ENCODE results near the gene TF.
"Not testable (repeated sequence)": the region's sequence is repeated elsewhere in the genome, so short reads cannot be mapped to it uniquely, and the experiment has no call there.

The TF gene
- total RNA-seq: 0 to 2.1 (median 0.13) reads per million in 18 experiments

DNA sequence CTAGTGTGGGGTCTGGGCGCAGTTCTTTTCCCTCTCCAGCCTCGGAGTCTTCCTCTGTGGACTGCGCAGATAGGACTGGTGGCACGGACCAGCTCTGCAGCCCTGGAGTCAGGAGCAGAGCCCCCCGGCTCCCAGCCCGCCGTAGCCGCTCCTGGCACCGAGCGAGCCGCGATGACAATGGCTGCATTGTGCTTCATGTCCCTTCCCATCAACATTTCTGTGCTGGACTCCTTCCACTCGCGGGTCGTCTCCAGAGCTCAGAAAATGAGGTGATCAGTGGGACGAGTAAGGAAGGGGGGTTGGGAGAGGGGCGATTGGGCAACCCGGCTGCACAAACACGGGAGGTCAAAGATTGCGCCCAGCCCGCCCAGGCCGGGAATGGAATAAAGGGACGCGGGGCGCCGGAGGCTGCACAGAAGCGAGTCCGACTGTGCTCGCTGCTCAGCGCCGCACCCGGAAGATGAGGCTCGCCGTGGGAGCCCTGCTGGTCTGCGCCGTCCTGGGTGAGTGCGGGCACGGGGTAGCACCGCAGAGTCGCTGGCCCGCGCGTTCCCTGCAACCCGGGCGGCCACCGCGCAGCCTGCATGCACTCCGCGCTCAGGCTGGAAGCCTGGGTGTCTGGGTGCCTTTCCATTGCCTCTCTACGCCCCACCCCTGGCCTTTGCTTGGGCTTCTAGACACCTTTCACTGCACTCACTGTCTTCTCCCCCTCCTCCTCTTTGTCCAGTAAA, at the start of gene TF:
Gene TF (plus strand): TSS at position 413 of the 731 bp plus-strand sequence. CDS start 48 bp downstream, at position 461.
- no peak for DNase-seq

DNA sequence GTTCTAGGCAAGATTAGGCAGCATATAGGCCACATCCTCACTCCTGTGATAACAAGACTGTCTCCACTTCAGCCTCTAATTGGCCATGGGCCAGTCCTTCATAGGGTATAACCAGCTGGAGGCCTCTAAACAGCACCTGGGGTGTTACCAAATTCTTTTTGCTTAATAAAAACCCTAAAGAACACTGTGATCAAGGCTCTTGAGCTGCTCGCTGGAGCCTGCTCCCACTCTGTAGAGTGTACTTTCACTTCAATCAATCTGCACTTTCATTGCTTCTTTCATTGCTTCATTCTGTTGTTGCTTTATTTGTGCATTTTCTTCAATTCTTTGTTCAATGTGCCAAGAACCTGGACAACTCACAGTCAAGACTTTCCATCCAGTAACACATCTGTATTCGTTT, 48.2 kb upstream of the TF start:
- no peak for DNase-seq

DNA sequence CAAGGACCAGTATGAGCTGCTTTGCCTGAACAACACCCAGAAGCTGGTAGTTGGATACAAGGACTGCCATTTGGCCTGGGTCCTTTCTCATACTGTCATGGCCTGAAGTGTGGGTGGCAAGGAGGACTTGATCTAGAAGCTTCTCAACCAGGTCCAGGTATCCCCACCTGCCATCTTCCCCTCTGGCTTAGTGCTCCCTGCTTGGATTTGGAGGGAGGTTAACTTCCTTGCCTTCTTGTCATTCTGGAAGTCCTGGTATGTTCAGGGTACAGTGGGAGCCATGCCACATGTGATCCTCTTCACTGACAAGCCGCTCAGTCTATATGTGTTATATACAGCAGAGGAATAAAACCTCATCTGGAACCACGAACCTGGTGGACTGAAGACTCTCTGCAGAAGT, 46.7 kb upstream of the TF start:
- DNase-seq: no peak

DNA sequence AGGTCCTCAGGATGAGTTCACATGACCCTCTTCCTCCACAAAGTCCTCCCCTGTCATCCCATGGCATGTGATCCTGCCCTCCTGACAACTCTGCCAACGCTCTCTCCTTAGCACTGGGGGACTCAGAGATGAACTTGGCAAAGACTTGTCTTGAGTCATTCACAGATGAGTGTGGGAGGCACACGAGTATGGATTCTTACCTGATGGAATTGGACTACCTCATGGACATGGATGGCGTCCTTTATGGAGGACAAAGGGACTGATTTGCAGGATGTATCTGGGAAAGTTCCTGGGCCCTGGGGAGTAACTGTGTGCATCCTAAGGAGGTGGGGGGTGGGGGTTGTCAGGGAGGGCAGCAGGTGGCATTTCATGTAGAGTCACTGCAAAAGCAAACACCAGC, 46.3 kb upstream of the TF start:
- no peak for DNase-seq

DNA sequence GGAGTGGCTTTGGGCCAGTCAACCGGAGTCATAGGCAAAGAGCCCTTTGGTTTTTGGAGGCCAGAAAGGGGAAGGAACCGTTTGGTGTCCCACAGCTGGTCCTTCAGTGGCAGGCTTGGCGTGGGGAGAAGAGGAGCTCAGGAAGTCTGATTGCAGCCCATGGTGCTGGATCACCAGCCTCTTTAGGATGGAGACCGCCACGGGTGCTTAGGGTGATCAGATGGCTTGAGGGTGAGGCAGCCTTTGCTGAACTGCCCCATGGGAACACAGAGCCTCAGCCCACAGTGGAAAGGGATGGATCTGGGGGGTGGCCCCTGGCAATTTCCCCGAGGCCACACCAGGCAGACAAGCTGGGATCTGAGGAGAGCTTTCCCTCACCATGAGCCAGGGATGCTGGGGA, 45.8 kb upstream of the TF start:
- DNase-seq: no peak

DNA sequence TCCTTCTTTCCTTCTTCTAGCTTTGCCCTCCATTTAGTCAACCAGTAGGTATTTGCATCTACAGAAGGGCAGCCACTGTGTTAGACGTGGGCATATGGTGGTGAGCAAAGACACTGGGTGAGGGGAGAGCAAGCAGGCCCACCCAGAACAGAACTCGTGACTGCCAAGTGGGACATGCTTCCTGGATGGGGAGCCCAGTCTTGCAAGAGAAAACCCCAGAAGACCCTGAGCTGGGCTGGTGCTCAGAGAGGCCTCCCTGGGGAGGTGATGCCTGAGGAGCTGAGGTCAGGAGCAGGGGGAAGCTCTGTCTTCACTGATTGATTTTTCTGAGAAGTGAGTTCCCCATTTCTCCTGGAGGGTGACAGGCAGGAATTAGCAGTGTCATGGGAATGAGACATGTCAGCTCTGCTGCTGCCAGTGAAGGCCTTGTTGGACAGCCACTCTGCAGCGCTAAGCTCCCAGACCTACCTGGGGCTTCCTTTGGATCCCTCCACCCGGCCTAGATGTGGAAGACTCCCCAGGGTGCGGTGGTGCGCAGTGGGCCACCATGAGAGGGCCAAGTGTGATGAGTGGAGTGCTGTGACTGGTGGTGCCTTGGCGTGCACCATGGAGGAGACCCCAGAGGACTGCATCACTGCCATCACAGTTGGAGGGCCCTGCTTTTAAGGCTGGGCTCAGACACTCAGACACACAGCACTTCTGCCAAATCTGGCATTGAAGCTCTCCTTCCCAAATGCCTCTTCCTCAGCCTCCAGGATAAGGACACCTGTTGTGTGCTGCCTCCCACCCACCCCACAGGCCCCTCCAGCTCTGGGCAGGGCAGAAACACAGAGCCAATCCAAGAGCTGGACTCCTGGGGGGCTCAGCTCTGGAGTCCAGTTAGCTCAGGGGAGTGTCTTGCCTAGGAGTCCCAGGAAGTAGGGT, 44.5 kb upstream of the TF start:
- no peak for DNase-seq

DNA sequence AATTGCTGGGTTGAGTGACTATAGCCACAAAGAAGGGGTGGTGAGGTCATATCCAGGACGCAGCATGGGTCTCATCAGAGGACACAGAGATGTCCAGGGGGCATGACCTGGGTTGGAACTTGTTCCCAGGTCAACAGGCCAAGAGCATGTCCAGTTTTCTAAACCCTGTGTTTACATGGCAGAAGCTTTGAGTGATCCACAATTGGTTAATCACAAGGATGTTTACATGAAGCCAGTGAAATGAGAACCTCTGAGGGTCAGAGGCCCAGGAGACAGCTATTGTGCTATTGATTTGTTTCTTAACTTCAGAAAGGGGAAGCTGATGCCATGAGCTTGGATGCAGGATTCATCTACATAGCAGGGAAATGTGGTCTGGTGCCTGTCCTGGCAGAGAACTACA, 42.3 kb upstream of the TF start:
- DNase-seq: no peak

DNA sequence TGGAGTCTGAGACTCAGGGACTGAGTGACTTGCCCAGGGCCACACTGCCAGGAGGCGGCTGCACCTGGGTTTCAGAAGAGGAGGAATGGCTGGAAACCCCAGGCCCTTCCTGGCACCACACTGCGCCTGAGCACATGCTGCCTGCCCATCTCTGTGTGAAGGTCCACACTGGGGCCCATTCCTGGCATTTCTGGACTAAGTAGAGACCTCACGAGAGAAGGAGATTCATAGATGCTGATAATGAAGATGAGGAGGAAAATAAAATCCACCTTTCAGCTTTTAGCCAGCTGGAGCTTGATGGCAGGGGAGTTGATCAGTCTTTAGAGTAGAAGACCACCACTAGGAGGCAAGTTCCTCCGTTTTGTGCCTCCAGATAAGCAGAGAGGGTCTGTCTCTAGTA, 40.2 kb upstream of the TF start:
- no peak for DNase-seq

DNA sequence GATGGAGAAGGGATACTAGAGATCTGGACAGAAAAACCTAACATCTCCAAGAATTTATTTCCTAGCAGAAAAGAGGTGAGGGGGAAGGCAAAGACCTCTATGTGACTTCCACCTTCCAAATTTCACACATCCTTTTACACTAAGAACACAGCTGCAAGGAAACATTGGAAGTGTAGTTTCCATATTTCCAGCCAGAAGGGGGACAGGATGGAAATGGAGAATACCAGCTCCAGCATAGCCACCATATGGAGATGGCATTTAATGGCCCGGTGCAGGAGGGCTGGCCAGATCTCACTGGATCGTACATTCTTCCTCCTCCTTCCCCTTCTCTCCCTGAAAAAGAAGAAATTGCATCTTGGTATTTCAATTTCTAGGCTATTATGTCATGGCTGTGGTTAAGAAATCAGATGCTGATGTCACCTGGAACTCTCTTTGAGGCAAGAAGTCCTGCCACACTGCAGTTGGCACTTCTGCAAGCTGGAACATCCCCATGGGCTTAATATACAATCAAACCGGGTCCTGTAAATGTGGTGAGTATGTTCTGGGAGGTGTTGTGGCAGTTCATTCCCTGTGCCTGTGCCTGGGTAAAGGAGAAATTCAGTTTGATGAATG, 36.9 kb upstream of the TF start:
- peak; percentile 14 to 31 for DNase-seq

DNA sequence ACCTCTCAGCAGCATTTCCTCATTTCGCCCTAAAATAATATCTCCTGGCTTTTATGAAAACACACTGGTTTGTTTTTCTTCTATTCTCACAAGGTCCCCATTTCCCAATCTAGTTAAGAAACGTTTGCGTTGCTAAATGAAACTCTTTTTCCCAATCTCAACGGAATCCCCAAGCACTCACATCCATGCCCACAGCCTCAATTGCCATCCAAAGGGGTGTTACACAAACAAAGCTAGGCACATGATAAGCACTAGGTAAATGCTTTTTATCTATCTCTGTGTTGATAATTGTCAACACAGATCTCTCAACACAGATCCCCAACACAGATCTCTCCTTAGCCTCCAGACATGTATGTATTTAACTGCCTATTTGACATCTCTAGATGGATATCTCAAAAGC, 35.2 kb upstream of the TF start:
- DNase-seq: no peak

DNA sequence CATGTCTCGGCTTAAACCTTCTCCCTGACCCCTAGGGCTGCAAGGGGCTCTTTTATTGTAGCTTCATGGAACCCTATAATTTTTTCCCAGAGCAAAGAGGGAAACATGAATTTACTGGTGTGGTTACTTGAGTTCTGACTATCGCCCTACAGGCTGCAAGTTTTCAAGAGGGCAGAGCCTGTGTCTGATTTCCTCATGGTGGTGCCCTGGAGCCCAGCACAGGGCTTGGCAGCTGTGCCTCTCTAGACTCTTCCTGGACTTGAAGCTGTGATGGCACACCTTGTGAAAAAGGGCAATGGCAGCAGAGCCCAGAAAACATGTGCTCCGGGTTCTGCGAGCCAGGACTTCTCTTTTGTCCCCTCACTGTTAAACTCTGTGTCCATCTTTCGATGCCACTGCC, 34.2 kb upstream of the TF start:
- no peak for DNase-seq

DNA sequence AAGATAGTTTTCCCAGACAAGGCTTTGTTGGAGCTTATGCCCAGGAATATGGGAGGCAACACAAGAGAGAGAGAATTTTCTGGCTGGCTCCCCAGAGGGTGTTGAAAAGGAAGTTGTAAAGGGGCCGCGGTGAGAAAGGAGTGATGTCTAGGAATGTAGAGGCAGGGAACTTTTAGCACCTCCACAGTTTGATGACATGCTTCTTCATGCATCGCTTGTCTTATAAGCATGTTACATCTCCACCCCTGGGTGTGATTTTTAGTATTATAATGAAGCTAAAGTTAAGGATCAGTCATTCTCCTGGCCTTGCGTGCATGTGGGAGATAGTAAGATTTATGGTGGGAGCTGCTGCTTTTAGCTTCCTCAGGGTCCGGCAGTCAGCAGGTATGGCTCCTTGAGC, 32.8 kb upstream of the TF start:
- no peak for DNase-seq

DNA sequence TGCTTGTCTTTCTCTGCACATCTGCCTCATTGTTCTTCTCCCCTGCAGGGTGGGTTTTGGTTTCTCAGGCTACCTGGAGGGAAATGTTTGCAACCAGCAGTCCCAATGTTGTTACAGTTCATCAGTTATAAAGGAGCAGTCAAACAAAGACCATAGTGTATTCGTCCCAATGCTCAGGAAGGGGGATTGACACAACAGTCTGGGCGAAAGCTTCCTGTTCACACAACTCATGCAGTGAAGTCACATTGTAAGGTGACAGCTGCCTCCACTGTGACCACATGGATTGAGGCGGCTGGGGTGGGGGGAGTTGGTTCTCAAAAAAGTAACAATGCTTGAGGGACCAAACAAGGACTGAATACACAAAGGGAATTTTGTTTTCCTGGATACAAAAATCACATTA, 28.8 kb upstream of the TF start:
- DNase-seq: no peak

DNA sequence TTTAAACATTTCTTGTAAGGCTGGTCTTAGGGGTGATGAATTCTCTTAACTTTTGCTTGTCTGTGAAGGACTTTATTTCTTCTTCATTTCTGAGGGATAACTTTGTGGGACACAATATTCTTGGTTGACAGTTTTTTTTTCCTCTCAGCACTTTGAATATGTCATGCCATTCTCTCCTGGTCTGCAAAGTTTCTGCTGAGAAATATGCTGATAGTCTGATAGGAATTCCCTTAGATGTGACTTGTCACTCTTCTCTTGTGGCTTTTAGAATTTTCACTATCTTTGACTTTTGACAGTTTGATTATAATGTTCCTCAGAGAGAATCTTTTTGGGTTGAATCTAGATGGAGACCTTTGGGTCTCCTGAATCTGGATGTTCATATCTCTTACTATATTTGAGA, 23.3 kb upstream of the TF start:
- no peak for DNase-seq

DNA sequence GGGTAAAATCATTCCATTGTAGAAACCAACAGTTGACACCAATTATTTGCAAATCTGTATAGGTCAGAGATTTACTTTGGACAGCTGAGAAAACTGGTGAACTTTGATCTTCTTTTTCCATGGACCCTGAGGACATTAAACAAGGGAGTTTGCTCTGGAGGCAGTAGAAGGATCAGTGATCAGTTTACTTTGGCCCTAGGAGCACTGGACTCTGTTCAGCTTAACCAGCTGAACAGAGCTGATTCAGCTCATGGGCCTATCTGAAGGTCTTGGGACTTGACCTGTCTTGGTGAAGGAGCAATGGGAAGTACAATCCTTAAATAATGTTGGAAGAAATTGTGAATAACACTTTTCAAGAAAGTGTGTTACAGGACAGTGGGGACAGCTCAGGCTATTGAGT, 15.2 kb upstream of the TF start:
- DNase-seq: no peak

DNA sequence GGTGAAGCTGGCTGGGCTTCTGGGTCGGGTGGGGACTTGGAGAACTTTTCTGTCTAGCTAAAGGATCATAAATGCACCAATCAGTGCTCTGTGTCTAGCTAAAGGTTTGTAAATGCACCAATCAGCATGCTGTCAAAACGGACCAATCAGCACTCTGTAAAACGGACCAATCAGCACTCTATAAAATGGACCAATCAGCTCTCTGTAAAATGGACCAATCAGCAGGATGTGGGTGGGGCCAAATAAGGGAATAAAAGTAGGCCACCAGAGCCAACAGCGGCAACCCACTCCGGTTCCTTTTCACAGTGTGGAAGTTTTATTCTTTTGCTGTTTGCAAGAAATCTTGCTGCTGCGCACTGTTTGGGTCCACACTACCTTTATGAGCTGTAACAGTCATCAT, 14.0 kb upstream of the TF start:
- not testable (repeated sequence) for DNase-seq

DNA sequence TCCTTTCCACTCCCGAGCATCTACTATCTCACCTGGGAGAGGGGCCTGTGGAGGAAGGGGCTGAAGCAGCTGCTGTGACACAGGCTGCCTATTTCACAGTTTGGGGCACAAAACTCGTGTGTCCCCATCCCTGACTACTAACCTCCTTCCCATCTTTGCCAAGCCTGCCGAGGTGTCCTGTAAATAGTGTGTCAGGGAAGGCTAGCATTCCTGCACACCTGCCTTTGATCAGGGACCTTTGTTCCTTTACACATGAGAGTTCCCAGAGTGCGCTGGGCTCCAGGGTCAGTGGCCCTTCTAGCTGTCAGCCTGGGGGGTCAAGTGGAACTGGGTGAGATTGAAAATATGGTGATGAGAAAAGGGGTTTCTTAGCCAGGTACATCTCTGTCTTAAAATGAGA, 13.0 kb upstream of the TF start:
- DNase-seq: no peak

DNA sequence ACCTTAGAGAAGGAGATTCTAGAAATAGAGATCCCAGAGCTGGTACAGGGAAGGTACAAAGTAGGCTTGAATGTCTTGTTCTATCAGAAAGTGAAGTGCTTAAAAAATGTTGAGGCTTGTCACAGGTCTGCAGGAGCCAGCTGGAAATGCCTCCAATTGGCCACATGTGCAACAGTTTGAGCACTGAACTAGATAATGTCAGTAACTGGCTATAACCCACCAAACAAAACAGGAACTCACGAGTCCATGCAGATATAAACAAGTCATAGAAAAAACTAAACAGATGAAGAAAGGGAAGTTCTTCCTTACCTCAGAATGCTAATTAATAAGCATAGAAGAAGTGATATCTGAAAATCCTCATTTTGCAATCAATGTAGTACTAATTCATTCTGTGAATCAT, 11.9 kb upstream of the TF start:
- no peak for DNase-seq

DNA sequence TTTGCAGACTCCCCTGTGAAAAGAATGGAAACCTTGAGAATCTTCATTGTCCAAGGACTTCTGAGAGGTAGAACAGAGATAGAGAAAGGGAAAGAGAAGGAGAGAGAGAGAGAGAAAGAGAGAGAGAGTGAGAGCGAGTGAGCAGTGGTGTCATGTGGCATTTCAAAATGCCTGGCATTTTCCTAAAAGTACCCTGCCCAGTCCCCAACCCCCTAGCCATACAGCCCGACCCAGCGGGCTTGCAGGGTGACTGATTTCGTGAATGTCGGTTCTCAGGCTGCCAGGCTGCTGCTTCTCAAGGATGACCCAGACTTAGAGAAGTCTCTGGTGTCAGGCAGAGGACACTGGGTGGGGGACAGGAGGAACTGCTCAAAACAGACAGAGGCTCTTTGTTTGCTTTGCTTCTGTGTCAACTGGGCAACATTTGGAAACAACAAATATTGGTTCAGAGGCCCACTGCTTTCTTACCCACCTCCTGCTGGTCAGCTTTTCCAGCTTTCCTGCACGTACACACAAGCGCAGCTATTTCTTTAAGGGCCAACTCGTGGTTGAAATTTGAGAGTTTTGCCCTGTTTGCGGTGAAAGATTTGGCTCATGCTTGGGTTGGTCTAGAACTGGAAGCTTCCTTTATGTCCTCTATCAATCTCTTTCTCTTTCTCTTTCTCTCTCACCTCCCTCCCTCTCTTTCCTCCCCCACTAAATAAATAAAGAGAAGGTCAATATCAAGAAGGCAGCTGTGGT, 3.7 kb upstream of the TF start:
- no peak for DNase-seq

DNA sequence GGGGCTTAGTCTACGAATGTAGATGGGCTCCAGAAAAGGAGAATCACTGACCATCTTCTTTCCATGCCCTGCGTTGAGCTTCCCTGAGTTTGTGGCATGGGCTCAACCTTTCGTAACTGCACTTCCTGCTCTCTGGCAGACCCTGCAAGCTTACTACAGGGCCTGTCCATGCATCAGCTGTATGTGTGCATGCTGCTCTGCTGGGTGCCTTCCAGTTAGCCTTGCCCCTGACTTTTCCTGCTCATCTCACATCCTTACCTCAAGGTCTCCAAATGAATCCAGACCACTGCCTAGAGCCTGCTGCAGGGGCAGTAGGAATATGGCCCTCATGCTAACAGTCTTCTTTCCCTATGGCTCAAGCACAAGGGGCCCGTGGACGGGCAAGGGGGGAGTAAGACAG, 2.0 kb upstream of the TF start:
- no peak for DNase-seq

DNA sequence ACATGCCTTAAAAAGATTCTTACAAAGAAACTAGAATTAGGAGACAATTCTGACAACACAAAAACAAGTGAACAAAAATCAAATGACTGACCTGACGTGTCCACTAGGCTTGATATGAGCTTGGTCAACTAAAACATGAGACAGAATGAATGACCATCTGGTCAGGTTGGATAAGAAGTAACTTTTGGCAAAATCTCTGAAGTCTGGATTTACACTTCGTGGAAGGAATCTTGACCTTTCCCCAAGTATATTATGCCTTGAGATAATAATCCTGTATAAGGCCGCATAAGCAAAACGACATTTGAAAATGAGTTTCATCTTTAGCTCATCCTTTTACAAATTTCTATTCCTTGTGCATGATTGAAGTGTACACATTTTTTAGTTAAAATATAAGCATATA, 1.1 kb upstream of the TF start:
- DNase-seq: no peak

DNA sequence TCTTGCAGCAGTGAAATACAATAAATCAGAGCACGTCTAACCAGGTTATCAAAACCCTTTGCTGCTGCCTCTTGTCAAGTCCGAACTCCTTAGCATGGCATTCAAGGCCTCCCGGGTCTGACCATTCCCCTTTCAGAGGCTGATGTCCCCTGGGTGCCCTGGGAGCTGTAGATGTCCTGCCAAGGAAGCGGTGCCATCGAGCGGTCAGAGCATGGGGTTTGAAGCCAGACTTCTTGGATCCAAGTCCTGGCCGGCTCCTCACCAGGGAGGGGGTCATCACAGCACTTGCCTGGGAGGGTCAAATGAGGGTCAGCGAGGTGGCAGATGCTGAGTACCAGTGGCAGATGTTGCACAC, 496 bp downstream of the TF start:
- no peak for DNase-seq

DNA sequence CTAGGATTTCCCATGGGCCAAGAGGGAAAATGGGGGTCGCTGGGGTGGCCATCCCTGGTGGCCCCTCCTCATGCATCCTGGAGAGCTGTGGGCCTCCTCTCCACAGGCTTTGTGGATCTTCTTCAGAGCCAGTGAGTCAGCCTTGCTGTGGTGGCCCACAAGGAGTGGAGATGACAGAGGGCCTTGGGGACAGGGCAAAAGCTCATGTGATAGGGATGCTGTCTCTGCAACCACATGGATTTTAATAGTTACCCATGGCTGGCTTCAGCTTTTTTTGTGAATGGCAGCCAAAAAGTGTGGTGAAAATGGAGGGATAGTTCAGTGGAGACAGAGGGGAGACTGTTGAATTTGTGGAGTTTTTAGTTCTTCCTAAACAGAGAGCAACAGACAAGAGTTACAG, 1.2 kb downstream of the TF start:
- DNase-seq: no peak

All from inflammatory macrophage (primary cell).